Peyer's patch (tissue), 4 donors: ENCODE data around the gene ETS2. TPM values are rescaled to one million over a fixed set of nuclear protein-coding genes. Genes with fewer than 3 reads are reported as not detected.

Source experiments
- DNase-seq, 3 donors: peaks; one replicate each; pipeline ENCODE4 v3.0.0-alpha.2; 2017 to 2019
- H3K27ac ChIP-seq, 4 donors: fragments of 200-600 bp; sonication (generic); one replicate each; pipeline ENCODE4 v1.5.1; 2016 to 2019
- H3K27me3 ChIP-seq, 2 donors: fragments of 200-600 bp; sonication (generic); one replicate each; pipeline ENCODE4 v1.5.1; 2019
- H3K36me3 ChIP-seq, 3 donors: fragments of 200-600 bp; sonication (generic); one replicate each; pipeline ENCODE4 v1.5.1; 2016 to 2019
- H3K4me1 ChIP-seq, 4 donors: fragments of 200-600 bp; sonication (generic); one replicate each; pipeline ENCODE4 v1.5.1; 2016 to 2019
- H3K4me3 ChIP-seq, 4 donors: fragments of 200-600 bp; sonication (generic); 1 replicate in 3 of 4; 2 replicates in 1 of 4; pipeline ENCODE4 v1.5.1; 2016 to 2019; ENCODE audit warnings: mild to moderate bottlenecking in 1 of 4
- H3K9me3 ChIP-seq, 4 donors: fragments of 200-600 bp; sonication (generic); one replicate each; pipeline ENCODE4 v1.5.1; 2016 to 2019; ENCODE audit warnings: mild to moderate bottlenecking in 1 of 4
- CTCF ChIP-seq, 6 experiments: fragments of 450-650 bp in 4 of 6; fragments of 200-600 bp in 2 of 6; sonication (generic) in 1 of 6; IDR thresholded peaks; one replicate each; pipeline ENCODE4 v1.5.1; 2017 to 2019; ENCODE audit warnings: antibody characterized with exemption in 6 of 6, mild to moderate bottlenecking in 3 of 6, moderate library complexity in 1 of 6
- POLR2A ChIP-seq, 2 donors: fragments of 450-650 bp; IDR thresholded peaks; one replicate each; pipeline ENCODE4 v1.5.1; 2017; ENCODE audit warnings: antibody characterized with exemption in 2 of 2, mild to moderate bottlenecking in 2 of 2, moderate library complexity in 2 of 2
- total RNA-seq, 4 donors: library from RNA; depleted of rRNA; stranded (reverse); fragments of >200 nt; gene quantifications; one replicate each; pipeline ENCODE4 v1.1.0, GENCODE V29; 2016

Gene ETS2
- total RNA-seq, 4 donors from 2014 or later: 127 to 186 (median 147) TPM

- DNase-seq: peak in 1 of 3 donors; percentile 81
- Histone ChIP-seq H3K36me3 (peaks cover 0 to 82% (median 8%) of the 10 kb centered on the region in 3 donors), H3K27ac (peak overlapping the region; percentile 10 to 83 (median 68)), H3K27me3 (no peaks in the 10 kb centered on the region), H3K9me3 (no peaks in the 10 kb centered on the region), H3K4me3 (no peak overlapping the region), H3K4me1 (peaks cover 0 to 82% (median 10%) of the 10 kb centered on the region in 4 donors)
- TF ChIP-seq CTCF (IDR thresholded peaks at IDR 0.05) (peak in 1 of 6 experiments; percentile 3), POLR2A (IDR thresholded peaks at IDR 0.05) (peak in 1 of 2 donors; percentile 23)
These were observed 14.9 kb downstream of the ETS2 start for GRCh38 chr21:38820471-38821239.

GRCh38 chr21:38821248-38821647, 15.5 kb downstream of the ETS2 start:
- Histone ChIP-seq H3K9me3 (no peaks in the 10 kb centered on the region), H3K4me3 (no peak overlapping the region), H3K27me3 (no peaks in the 10 kb centered on the region), H3K4me1 (peaks cover 0 to 80% (median 10%) of the 10 kb centered on the region in 4 donors), H3K27ac (peak overlapping the region; percentile 52 to 83 (median 68)), H3K36me3 (peaks cover 0 to 80% (median 8%) of the 10 kb centered on the region in 3 donors)
- TF ChIP-seq CTCF (IDR thresholded peaks at IDR 0.05) (peak in 1 of 6 experiments; percentile 1), POLR2A (IDR thresholded peaks at IDR 0.05) (no peak)
- DNase-seq: no peak

DNA sequence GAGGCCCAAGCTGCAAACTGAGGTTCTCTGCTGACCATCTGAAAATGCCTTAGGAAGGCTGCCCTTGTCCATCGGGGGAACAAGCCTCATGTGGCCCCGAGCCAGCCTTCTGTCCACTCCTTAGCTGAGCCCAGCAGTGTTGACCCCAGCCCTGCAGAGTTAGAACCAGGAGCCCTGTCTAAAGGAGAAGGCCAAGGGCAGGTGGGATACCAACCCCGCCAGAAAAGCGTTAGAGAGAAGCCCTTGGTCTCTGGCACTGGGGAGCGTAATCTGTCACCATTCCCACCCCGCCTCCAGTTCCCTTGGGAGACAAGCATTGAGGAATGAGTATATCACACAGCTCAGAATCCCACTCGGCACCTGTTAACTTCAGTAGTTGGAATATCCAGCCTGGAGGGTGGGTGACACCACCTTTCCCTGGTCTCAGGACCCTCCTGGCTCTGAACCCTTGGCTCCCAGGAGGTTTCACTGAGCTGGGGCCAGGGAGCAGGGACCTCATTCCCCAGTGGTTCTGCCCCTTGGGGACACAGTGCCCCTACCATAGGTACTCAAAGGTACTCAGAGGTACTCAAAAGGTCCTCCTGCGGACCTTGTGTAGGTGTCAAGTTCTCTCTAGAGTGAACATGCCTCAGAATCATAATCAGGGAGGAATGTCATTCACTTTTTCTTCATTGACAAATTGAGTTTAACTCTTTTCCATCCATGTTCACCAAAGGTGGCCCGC, 16.4 kb downstream of the ETS2 start:
- no peaks in the 10 kb centered on the region for H3K27me3 ChIP-seq
- H3K9me3 ChIP-seq: no peaks in the 10 kb centered on the region
- no peak for DNase-seq
- H3K36me3 ChIP-seq: peaks cover 0 to 71% (median 8%) of the 10 kb centered on the region in 3 donors
- H3K4me3 ChIP-seq: no peak overlapping the region
- TF ChIP-seq CTCF (IDR thresholded peaks at IDR 0.05) (no peak), POLR2A (IDR thresholded peaks at IDR 0.05) (no peak)
- peak overlapping the region; percentile 52 to 83 (median 67) for H3K27ac ChIP-seq
- H3K4me1 ChIP-seq: peaks cover 0 to 72% (median 10%) of the 10 kb centered on the region in 4 donors

DNA sequence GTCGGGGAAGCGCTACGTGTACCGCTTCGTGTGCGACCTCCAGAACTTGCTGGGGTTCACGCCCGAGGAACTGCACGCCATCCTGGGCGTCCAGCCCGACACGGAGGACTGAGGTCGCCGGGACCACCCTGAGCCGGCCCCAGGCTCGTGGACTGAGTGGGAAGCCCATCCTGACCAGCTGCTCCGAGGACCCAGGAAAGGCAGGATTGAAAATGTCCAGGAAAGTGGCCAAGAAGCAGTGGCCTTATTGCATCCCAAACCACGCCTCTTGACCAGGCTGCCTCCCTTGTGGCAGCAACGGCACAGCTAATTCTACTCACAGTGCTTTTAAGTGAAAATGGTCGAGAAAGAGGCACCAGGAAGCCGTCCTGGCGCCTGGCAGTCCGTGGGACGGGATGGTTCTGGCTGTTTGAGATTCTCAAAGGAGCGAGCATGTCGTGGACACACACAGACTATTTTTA, 17.1 kb downstream of the ETS2 start:
- Histone ChIP-seq H3K4me1 (peaks cover 0 to 65% (median 10%) of the 10 kb centered on the region in 4 donors), H3K36me3 (peaks cover 0 to 64% (median 8%) of the 10 kb centered on the region in 3 donors), H3K9me3 (no peaks in the 10 kb centered on the region), H3K4me3 (no peak overlapping the region), H3K27me3 (no peaks in the 10 kb centered on the region), H3K27ac (peak overlapping the region; percentile 52 to 83 (median 67))
- DNase-seq: no peak
- TF ChIP-seq POLR2A (IDR thresholded peaks at IDR 0.05) (no peak), CTCF (IDR thresholded peaks at IDR 0.05) (no peak)

GRCh38 chr21:38823737-38824123, 18.0 kb downstream of the ETS2 start:
- H3K36me3 ChIP-seq: peaks cover 0 to 55% (median 8%) of the 10 kb centered on the region in 3 donors
- H3K27me3 ChIP-seq: no peaks in the 10 kb centered on the region
- H3K4me3 ChIP-seq: no peak overlapping the region
- no peak for TF ChIP-seq CTCF (IDR thresholded peaks at IDR 0.05)
- TF ChIP-seq POLR2A (IDR thresholded peaks at IDR 0.05): no peak
- peak overlapping the region; percentile 31 to 83 (median 67) for H3K27ac ChIP-seq
- DNase-seq: no peak
- H3K4me1 ChIP-seq: peaks cover 0 to 55% (median 10%) of the 10 kb centered on the region in 4 donors
- no peaks in the 10 kb centered on the region for H3K9me3 ChIP-seq
